Neuron (in vitro differentiated cells): ENCODE data around the gene ZMYM2.
"Not testable (repeated sequence)": the region's sequence is repeated elsewhere in the genome, so short reads cannot be mapped to it uniquely, and the experiment has no call there.

Experiments used
- H2AFZ ChIP-seq: one replicate; pipeline ENCODE4 v1.6.1; 2013; ENCODE audit warnings: low read depth, mild to moderate bottlenecking, inconsistent platforms, low read length, moderate library complexity
- H3K27me3 ChIP-seq: one replicate; pipeline ENCODE4 v1.6.1; 2013; ENCODE audit warnings: low read length; ENCODE audit not compliant: insufficient read depth
- H3K36me3 ChIP-seq: one replicate; pipeline ENCODE4 v1.6.1; 2013; ENCODE audit warnings: low read length; ENCODE audit not compliant: insufficient read depth
- H3K4me1 ChIP-seq: one replicate; pipeline ENCODE4 v1.6.1; 2013; ENCODE audit warnings: low read length; ENCODE audit not compliant: insufficient read depth
- H3K4me3 ChIP-seq: 2 replicates; pipeline ENCODE4 v1.5.1; 2013; ENCODE audit warnings: mild to moderate bottlenecking, low read length, moderate library complexity
- H3K9me3 ChIP-seq: one replicate; pipeline ENCODE4 v1.6.1; 2013; ENCODE audit warnings: low read length

ZMYM2 gene

DNA sequence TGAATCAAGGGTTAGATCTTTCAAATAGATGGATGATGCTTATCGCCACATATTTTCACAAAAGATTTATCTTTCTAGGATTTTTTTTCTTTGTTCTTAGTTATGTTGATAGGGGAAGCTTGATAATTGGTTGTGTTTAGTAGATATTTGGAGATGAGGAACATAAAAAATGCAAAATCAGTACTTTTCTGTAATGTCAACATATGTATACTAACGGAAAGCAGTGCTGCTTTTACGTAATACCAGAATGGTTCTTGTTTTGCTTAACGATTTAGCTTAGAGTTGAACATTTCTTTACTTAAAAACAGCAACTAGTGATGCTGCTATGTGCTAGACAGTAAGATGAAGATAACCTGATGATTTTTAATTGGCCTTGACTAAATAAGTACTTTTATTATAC lies 3.0 kb downstream of the ZMYM2 start:
- Histone ChIP-seq H2AFZ (no peak overlapping the region), H3K4me1 (peaks cover 20% of the 10 kb centered on the region), H3K36me3 (peaks cover 39% of the 10 kb centered on the region), H3K9me3 (no peaks in the 10 kb centered on the region), H3K27me3 (no peaks in the 10 kb centered on the region), H3K4me3 (peak overlapping the region; percentile 14)

GRCh38 chr13:19961924-19962323 lies 3.4 kb downstream of the ZMYM2 start:
- Histone ChIP-seq H2AFZ (no peak overlapping the region), H3K9me3 (no peaks in the 10 kb centered on the region), H3K4me3 (peak overlapping the region; percentile 13), H3K36me3 (peaks cover 43% of the 10 kb centered on the region), H3K27me3 (no peaks in the 10 kb centered on the region), H3K4me1 (peaks cover 20% of the 10 kb centered on the region)

DNA sequence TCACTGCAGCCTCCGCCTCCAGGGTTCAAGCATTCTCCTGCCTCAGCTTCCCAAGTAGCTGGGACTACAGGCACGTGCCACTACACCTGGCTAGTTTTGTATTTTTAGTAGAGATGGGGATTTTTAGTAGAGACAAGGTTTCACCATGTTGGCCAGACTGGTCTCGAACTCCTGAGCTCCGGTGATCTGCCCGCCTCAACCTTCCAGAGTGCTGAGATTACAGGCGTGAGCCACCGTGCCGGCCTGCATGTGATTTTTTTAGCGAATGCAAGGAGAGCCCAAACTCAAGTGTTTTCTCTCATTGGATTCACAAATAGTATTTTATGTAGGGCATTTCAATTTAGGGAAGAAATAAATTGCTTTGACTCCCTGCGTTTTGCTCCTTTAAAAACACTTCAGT lies 4.4 kb downstream of the ZMYM2 start:
- peaks cover 52% of the 10 kb centered on the region for H3K36me3 ChIP-seq
- no peak overlapping the region for H2AFZ ChIP-seq
- H3K27me3 ChIP-seq = no peaks in the 10 kb centered on the region
- H3K4me1 ChIP-seq = peaks cover 20% of the 10 kb centered on the region
- no peaks in the 10 kb centered on the region for H3K9me3 ChIP-seq
- no peak overlapping the region for H3K4me3 ChIP-seq

DNA sequence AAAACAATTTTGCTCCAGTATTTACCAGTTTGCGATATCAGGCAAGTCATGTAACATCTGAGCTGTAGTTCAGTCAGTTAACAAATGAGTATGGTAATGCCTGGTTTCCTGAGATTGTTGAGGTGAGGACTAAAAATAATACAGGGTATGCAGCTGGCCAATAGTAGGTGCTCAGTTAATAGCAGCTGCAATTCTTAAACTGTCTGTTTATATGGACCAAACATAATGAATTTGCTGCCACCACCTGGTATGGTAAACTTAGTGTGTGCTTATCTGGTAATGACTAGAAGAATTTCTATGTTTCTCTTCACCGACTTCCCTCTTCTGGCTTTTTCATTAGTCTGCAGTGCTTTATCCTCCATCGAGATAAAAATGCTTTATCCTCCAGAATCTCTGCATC lies 9.1 kb downstream of the ZMYM2 start:
- Histone ChIP-seq H3K9me3 (no peaks in the 10 kb centered on the region), H3K36me3 (peaks cover 68% of the 10 kb centered on the region)

DNA sequence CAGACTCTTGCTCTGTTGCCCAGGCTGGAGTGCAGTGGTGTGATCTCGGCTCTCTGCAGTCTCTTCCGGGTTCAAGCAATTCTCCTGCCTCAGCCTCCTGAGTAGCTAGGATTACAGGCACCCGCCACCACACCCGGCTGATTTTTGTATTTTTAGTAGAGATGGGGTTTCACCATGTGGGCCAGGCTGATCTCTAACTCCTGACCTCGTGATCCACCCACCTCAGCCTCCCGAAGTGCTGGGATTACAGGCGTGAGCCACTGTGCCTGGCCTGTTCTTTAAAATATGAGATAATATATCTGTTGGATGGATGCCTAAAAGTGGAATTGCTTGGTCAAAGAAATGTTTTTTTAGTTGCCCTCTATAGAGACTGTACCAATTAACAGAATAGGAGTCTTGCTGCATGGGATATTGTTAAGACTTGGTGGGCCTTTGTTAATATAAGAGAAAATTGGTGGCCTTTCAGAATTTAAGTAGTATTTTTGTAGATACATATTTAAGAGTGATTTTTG lies 16.0 kb downstream of the ZMYM2 start:
- not testable (repeated sequence) for H3K27me3 ChIP-seq, H3K4me3 ChIP-seq, H2AFZ ChIP-seq, H3K4me1 ChIP-seq
- H3K36me3 ChIP-seq = peaks cover 56% of the 10 kb centered on the region
- peaks cover 15% of the 10 kb centered on the region for H3K9me3 ChIP-seq

More for the DNA sequence above, 9.1 kb downstream of the ZMYM2 start:
- H3K27me3 ChIP-seq = no peaks in the 10 kb centered on the region
- no peak overlapping the region for H3K4me3 ChIP-seq
- H3K4me1 ChIP-seq = no peaks in the 10 kb centered on the region
- no peak overlapping the region for H2AFZ ChIP-seq

- no peak overlapping the region for H2AFZ ChIP-seq
- peaks cover 20% of the 10 kb centered on the region for H3K9me3 ChIP-seq
- peaks cover 44% of the 10 kb centered on the region for H3K36me3 ChIP-seq
- no peaks in the 10 kb centered on the region for H3K27me3 ChIP-seq
- H3K4me3 ChIP-seq = no peak overlapping the region
- no peaks in the 10 kb centered on the region for H3K4me1 ChIP-seq
These were observed 20.4 kb downstream of the ZMYM2 start for GRCh38 chr13:19978831-19979437.

- H3K9me3 ChIP-seq = peaks cover 12% of the 10 kb centered on the region
- peaks cover 29% of the 10 kb centered on the region for H3K36me3 ChIP-seq
- H3K4me3 ChIP-seq = no peak overlapping the region
- H3K4me1 ChIP-seq = no peaks in the 10 kb centered on the region
- no peak overlapping the region for H2AFZ ChIP-seq
- no peaks in the 10 kb centered on the region for H3K27me3 ChIP-seq
These were observed 23.2 kb downstream of the ZMYM2 start for GRCh38 chr13:19981685-19982238.

DNA sequence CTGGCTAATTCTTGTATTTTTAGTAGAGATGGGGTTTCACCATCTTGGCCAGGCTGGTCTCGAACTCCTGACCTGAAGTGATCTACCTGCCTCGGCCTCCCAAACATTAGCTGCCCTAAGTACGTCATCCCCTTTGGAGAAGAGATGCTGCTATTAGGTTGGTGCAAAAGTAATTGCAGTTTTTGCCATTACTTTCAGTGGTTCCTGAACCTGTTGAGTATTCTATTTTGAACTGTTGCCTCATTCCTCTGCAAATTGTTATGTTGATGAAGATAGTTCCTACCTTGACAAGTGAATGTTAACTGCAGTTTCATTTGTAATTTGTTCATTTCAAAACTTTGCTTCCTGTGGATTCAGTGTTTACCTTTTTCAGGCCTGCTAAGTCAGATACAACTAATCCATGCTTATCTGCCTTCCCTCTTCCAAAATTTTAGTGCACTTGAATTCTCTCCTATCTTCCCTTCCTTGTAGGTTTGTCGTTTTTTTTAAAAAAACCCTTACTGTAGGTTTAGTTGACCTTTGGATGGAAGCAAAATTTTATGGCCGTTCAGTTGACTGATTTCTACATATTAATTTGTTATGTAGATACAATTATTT lies 24.0 kb downstream of the ZMYM2 start:
- Histone ChIP-seq H3K27me3 (no peaks in the 10 kb centered on the region), H3K4me1 (no peaks in the 10 kb centered on the region), H3K36me3 (peaks cover 26% of the 10 kb centered on the region)

DNA sequence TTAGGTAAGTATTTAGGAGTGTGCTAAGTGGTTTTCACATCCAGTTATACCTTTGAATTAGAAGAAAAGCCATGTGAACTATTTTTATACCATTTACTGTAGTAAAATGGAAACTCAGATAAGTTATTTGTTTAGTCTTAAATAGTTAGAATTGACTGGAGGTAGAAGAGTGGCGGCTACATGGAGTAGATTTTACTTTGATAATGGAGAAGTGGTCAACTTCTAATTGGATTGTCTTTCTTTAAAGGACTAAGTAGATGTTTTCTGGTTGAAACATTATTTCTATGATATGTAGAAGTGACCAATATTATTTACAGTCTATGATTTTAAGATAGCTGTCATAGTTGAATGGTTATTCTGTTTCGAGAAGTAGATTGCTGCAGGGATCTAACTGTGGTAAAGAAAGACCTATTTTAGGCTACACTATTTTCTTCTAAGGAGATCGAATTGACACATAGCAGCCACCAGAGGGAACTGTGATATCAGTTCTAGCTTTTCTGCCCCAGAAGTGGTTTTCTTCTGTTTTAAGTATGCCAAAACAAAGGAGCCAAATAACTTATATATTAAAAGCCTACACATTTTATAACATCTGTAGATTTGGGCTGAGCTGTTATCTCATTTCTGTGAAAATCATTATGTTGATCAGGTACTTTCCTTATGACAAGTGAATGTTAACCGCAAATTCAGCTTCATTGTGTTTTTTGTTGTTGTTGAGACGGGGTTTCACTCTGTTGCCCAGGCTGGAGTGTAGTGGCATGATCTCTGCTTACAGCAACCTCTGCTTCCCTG lies 26.1 kb downstream of the ZMYM2 start:
- peaks cover 22% of the 10 kb centered on the region for H3K36me3 ChIP-seq
- H2AFZ ChIP-seq = no peak overlapping the region
- no peaks in the 10 kb centered on the region for H3K27me3 ChIP-seq
- peaks cover 4% of the 10 kb centered on the region for H3K9me3 ChIP-seq
- H3K4me1 ChIP-seq = no peaks in the 10 kb centered on the region
- no peak overlapping the region for H3K4me3 ChIP-seq

More for the DNA sequence above, 24.0 kb downstream of the ZMYM2 start:
- no peak overlapping the region for H3K4me3 ChIP-seq
- no peak overlapping the region for H2AFZ ChIP-seq
- peaks cover 9% of the 10 kb centered on the region for H3K9me3 ChIP-seq

DNA sequence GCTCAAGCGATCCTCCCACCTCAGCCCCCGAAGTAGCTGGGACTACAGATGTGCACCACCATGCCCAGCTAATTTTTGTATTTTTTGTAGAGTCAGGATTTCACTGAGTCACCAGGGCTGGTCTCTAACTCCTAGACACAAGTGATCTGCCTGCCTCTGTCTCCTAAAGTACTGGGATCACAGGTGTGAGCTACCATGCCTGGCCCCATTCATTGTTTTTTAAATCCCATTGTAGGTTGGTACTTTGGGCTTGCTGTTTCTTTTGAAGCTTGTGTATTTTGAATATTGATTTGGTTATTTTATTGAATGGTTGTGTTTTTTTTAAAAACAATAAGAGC lies 26.7 kb downstream of the ZMYM2 start:
- no peaks in the 10 kb centered on the region for H3K4me1 ChIP-seq
- H3K27me3 ChIP-seq = no peaks in the 10 kb centered on the region
- no peak overlapping the region for H3K4me3 ChIP-seq
- H2AFZ ChIP-seq = no peak overlapping the region
- H3K9me3 ChIP-seq = peaks cover 2% of the 10 kb centered on the region
- peaks cover 21% of the 10 kb centered on the region for H3K36me3 ChIP-seq

DNA sequence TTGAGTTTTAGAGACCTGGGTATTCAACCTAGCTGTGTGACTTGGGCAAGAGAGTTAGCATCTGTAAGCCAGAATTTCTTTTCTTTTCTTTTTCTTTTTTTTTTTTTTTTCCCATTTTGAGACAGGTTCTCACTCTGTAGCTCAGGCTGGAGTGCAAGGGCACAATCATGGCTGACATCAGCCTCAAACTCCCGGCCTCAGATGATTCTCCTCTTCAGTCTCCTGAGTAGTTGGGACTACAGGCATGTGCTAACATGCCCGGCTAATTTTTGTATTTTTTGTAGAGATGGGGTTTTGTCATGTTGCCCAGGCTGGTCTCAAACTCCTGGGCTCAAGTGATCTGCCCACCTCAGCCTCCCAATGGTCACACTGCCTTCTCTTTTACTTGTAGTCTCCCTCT lies 33.0 kb downstream of the ZMYM2 start:
- Histone ChIP-seq H3K4me3 (no peak overlapping the region), H3K9me3 (no peaks in the 10 kb centered on the region), H3K27me3 (no peaks in the 10 kb centered on the region), H2AFZ (no peak overlapping the region), H3K36me3 (peaks cover 54% of the 10 kb centered on the region), H3K4me1 (no peaks in the 10 kb centered on the region)

- no peaks in the 10 kb centered on the region for H3K27me3 ChIP-seq
- H3K4me3 ChIP-seq = no peak overlapping the region
- no peak overlapping the region for H2AFZ ChIP-seq
- no peaks in the 10 kb centered on the region for H3K4me1 ChIP-seq
- H3K9me3 ChIP-seq = peaks cover 2% of the 10 kb centered on the region
- H3K36me3 ChIP-seq = peaks cover 63% of the 10 kb centered on the region
These were observed 34.5 kb downstream of the ZMYM2 start for GRCh38 chr13:19993024-19993423.

- H3K36me3 ChIP-seq = peaks cover 69% of the 10 kb centered on the region
These were observed 40.4 kb downstream of the ZMYM2 start for GRCh38 chr13:19998960-19999359.

More at GRCh38 chr13:19998960-19999359, 40.4 kb downstream of the ZMYM2 start:
- H2AFZ ChIP-seq = no peak overlapping the region
- no peaks in the 10 kb centered on the region for H3K4me1 ChIP-seq
- H3K4me3 ChIP-seq = no peak overlapping the region
- H3K27me3 ChIP-seq = no peaks in the 10 kb centered on the region
- H3K9me3 ChIP-seq = peaks cover 2% of the 10 kb centered on the region
